Spinal cord (tissue), 10 donors: ENCODE measurements around the gene KCNH1. TPM values are rescaled to one million over a fixed set of nuclear protein-coding genes. Genes with fewer than 3 reads are reported as not detected.

Experiments used
- DNase-seq, 6 donors: peaks; one replicate each; pipeline versions ENCODE4 v3.0.0 to v3.0.0-alpha.2; 2013 to 2015; ENCODE audit warnings: low spot score in 6 of 6, low read depth in 4 of 6
- H3K27ac ChIP-seq: one replicate; pipeline ENCODE4 v1.5.1; 2013; ENCODE audit warnings: low read depth, low read length, control low read depth
- H3K27me3 ChIP-seq: one replicate; pipeline ENCODE4 v1.6.1; 2013; ENCODE audit warnings: low read length; ENCODE audit not compliant: control insufficient read depth, insufficient read depth
- H3K36me3 ChIP-seq: one replicate; pipeline ENCODE4 v1.6.1; 2013; ENCODE audit warnings: low read length; ENCODE audit not compliant: control insufficient read depth, insufficient read depth
- H3K4me1 ChIP-seq: one replicate; pipeline ENCODE4 v1.6.1; 2013; ENCODE audit warnings: low read length; ENCODE audit not compliant: control insufficient read depth, insufficient read depth
- H3K4me3 ChIP-seq: one replicate; pipeline ENCODE4 v1.5.1; 2013; ENCODE audit warnings: low read depth, low read length, control low read depth
- H3K9me3 ChIP-seq: one replicate; pipeline ENCODE4 v1.6.1; 2013; ENCODE audit warnings: low read length; ENCODE audit not compliant: control insufficient read depth, insufficient read depth
- WGBS: methylation state at CpG from one replicate; pipeline ENCODE4 v1.1.5; 2013; ENCODE audit warnings: missing lambda C conversion rate; ENCODE audit not compliant: insufficient coverage; 5-methylcytosine and 5-hydroxymethylcytosine counted together
- polyA plus RNA-seq, 2 donors: library from polyadenylated mRNA; unstranded; fragments of 120-200 nt; gene quantifications; one replicate each; pipeline ENCODE4 v1.2.1, GENCODE V29; 2013; ENCODE audit not compliant: insufficient read length in 2 of 2
- total RNA-seq, 2 donors: library from RNA; depleted of rRNA in 1 of 2; stranded (reverse); fragments of 120-200 nt in 1 of 2; fragments of >200 nt in 1 of 2; gene quantifications; one replicate each; pipeline versions ENCODE4 v1.2.3 to v1.2.4, GENCODE V29; 2013 to 2014
- donor health status: healthy.

KCNH1 gene
- total and polyA plus RNA-seq, 4 donors = 2.6 to 8.6 (median 3.8) TPM

GRCh38 chr1:211113566-211113965 lies 20.4 kb downstream of the KCNH1 start:
- Histone ChIP-seq H3K36me3 (no peaks in the 10 kb centered on the region), H3K27me3 (no peaks in the 10 kb centered on the region), H3K4me3 (no peak overlapping the region), H3K27ac (no peak overlapping the region), H3K4me1 (no peaks in the 10 kb centered on the region), H3K9me3 (no peaks in the 10 kb centered on the region)
- no peak for DNase-seq
- no CpG with 5 or more reads among the region's 2 CpGs for WGBS

- H3K4me3 ChIP-seq = no peak overlapping the region
- H3K4me1 ChIP-seq = no peaks in the 10 kb centered on the region
- no peak for DNase-seq
- H3K36me3 ChIP-seq = no peaks in the 10 kb centered on the region
- WGBS = 95% methylated on average over 14 of the region's 22 CpGs
- H3K27ac ChIP-seq = no peak overlapping the region
- H3K27me3 ChIP-seq = no peaks in the 10 kb centered on the region
- no peaks in the 10 kb centered on the region for H3K9me3 ChIP-seq
These were observed 22.6 kb downstream of the KCNH1 start for GRCh38 chr1:211111351-211111750.

GRCh38 chr1:211101481-211101880 lies 32.5 kb downstream of the KCNH1 start:
- Histone ChIP-seq H3K4me3 (no peak overlapping the region), H3K27ac (no peak overlapping the region)
- DNase-seq = no peak

GRCh38 chr1:211099393-211099792 lies 34.6 kb downstream of the KCNH1 start:
- Histone ChIP-seq H3K4me1 (no peaks in the 10 kb centered on the region), H3K36me3 (no peaks in the 10 kb centered on the region), H3K4me3 (no peak overlapping the region), H3K27me3 (no peaks in the 10 kb centered on the region), H3K27ac (no peak overlapping the region), H3K9me3 (no peaks in the 10 kb centered on the region)
- 70% methylated on average over 5 of the region's 5 CpGs for WGBS
- no peak for DNase-seq

More at GRCh38 chr1:211101481-211101880, 32.5 kb downstream of the KCNH1 start:
- H3K4me1 ChIP-seq = no peaks in the 10 kb centered on the region
- H3K27me3 ChIP-seq = no peaks in the 10 kb centered on the region
- 67% methylated on average over 1 of the region's 2 CpGs for WGBS
- H3K36me3 ChIP-seq = no peaks in the 10 kb centered on the region
- no peaks in the 10 kb centered on the region for H3K9me3 ChIP-seq

- no peak overlapping the region for H3K27ac ChIP-seq
- no peaks in the 10 kb centered on the region for H3K4me1 ChIP-seq
- H3K4me3 ChIP-seq = no peak overlapping the region
- H3K9me3 ChIP-seq = no peaks in the 10 kb centered on the region
- 89% methylated on average over 2 of the region's 2 CpGs for WGBS
- no peaks in the 10 kb centered on the region for H3K36me3 ChIP-seq
- DNase-seq = no peak
- H3K27me3 ChIP-seq = no peaks in the 10 kb centered on the region
These were observed 38.6 kb downstream of the KCNH1 start for GRCh38 chr1:211095381-211095780.

GRCh38 chr1:211092955-211093354 lies 41.0 kb downstream of the KCNH1 start:
- WGBS = 94% methylated on average over 3 of the region's 5 CpGs
- Histone ChIP-seq H3K9me3 (no peaks in the 10 kb centered on the region), H3K27ac (no peak overlapping the region), H3K27me3 (no peaks in the 10 kb centered on the region), H3K4me1 (no peaks in the 10 kb centered on the region), H3K36me3 (no peaks in the 10 kb centered on the region), H3K4me3 (no peak overlapping the region)
- no peak for DNase-seq

- Histone ChIP-seq H3K9me3 (no peaks in the 10 kb centered on the region), H3K27ac (no peak overlapping the region), H3K4me1 (no peaks in the 10 kb centered on the region), H3K4me3 (no peak overlapping the region), H3K27me3 (no peaks in the 10 kb centered on the region), H3K36me3 (no peaks in the 10 kb centered on the region)
- 80% methylated on average over 1 of the region's 2 CpGs for WGBS
- no peak for DNase-seq
These were observed 42.1 kb downstream of the KCNH1 start for GRCh38 chr1:211091867-211092266.

GRCh38 chr1:211089536-211089935 lies 44.4 kb downstream of the KCNH1 start:
- no peak overlapping the region for H3K4me3 ChIP-seq
- H3K36me3 ChIP-seq = no peaks in the 10 kb centered on the region
- H3K9me3 ChIP-seq = no peaks in the 10 kb centered on the region
- WGBS = 100% methylated on average over 1 of the region's 2 CpGs
- no peaks in the 10 kb centered on the region for H3K4me1 ChIP-seq
- peak in 1 of 6 donors; percentile 35 for DNase-seq
- H3K27me3 ChIP-seq = no peaks in the 10 kb centered on the region
- no peak overlapping the region for H3K27ac ChIP-seq

GRCh38 chr1:211088156-211088555 lies 45.8 kb downstream of the KCNH1 start:
- Histone ChIP-seq H3K27me3 (no peaks in the 10 kb centered on the region), H3K4me1 (no peaks in the 10 kb centered on the region), H3K36me3 (no peaks in the 10 kb centered on the region), H3K4me3 (no peak overlapping the region), H3K9me3 (no peaks in the 10 kb centered on the region), H3K27ac (no peak overlapping the region)
- DNase-seq = peak in 1 of 6 donors; percentile 45
- WGBS = 50% methylated on average over 1 of the region's 1 CpG

- Histone ChIP-seq H3K9me3 (no peaks in the 10 kb centered on the region), H3K4me1 (no peaks in the 10 kb centered on the region), H3K27me3 (no peaks in the 10 kb centered on the region), H3K4me3 (no peak overlapping the region), H3K27ac (no peak overlapping the region), H3K36me3 (no peaks in the 10 kb centered on the region)
- DNase-seq = no peak
- 79% methylated on average over 4 of the region's 5 CpGs for WGBS
These were observed 51.1 kb downstream of the KCNH1 start for GRCh38 chr1:211082824-211083223.
